ENCODE data around the gene EXD3. TPM values are rescaled to one million over a fixed set of nuclear protein-coding genes. Genes with fewer than 3 reads are reported as not detected.

Gene EXD3
- total and polyA plus RNA-seq, 9 of the 15 experiments (the other 6 are each of a cell fraction or from before 2014, with no cell fraction given), result 0.29 to 12.5 (median 3.9) TPM

GRCh38 chr9:137268538-137269201 is 154.3 kb downstream of the EXD3 start (continued):
- TF ChIP-seq MNT (conservative IDR thresholded peaks at IDR 0.05) (peak; percentile 14 to 66; a peak in 2 of 4 replicates), CBX2 (IDR thresholded peaks at IDR 0.05; ENCODE audit: insufficient read depth, low read length, poor library complexity, severe bottlenecking) (no peak), KLF13 (tag; IDR thresholded peaks at IDR 0.05; ENCODE audit: borderline replicate concordance, low read depth) (no peak), PKNOX1 (IDR thresholded peaks at IDR 0.05) (peak; percentile 88), SREBF2 (CRISPR knock-in tag; IDR thresholded peaks at IDR 0.05) (no peak), MCM3 (IDR thresholded peaks at IDR 0.05) (no peak), MTA3 (IDR thresholded peaks at IDR 0.05; ENCODE audit: borderline replicate concordance) (peak; percentile 50; the same call in 1 of the 2 replicates), AFF1 (IDR thresholded peaks at IDR 0.05; ENCODE audit: low read depth in 1 of 2, partially characterized antibody in 2 of 2) (no peak), ZNF780A (CRISPR knock-in tag; IDR thresholded peaks at IDR 0.05) (no peak), HLTF (IDR thresholded peaks at IDR 0.05) (peak; percentile 98), ZNF583 (CRISPR knock-in tag; IDR thresholded peaks at IDR 0.05) (no peak), ZNF707 (CRISPR knock-in tag; conservative IDR thresholded peaks at IDR 0.05) (no peak), TRIM28 (IDR thresholded peaks at IDR 0.05) (no peak; the same call in 1 of the 2 replicates), VEZF1 (CRISPR knock-in tag; IDR thresholded peaks at IDR 0.05) (no peak), ETV5 (CRISPR knock-in tag; IDR thresholded peaks at IDR 0.05; ENCODE audit: low read depth) (no peak; the same call in 1 of the 2 replicates)
- TF ChIP-seq, protein P1, sequence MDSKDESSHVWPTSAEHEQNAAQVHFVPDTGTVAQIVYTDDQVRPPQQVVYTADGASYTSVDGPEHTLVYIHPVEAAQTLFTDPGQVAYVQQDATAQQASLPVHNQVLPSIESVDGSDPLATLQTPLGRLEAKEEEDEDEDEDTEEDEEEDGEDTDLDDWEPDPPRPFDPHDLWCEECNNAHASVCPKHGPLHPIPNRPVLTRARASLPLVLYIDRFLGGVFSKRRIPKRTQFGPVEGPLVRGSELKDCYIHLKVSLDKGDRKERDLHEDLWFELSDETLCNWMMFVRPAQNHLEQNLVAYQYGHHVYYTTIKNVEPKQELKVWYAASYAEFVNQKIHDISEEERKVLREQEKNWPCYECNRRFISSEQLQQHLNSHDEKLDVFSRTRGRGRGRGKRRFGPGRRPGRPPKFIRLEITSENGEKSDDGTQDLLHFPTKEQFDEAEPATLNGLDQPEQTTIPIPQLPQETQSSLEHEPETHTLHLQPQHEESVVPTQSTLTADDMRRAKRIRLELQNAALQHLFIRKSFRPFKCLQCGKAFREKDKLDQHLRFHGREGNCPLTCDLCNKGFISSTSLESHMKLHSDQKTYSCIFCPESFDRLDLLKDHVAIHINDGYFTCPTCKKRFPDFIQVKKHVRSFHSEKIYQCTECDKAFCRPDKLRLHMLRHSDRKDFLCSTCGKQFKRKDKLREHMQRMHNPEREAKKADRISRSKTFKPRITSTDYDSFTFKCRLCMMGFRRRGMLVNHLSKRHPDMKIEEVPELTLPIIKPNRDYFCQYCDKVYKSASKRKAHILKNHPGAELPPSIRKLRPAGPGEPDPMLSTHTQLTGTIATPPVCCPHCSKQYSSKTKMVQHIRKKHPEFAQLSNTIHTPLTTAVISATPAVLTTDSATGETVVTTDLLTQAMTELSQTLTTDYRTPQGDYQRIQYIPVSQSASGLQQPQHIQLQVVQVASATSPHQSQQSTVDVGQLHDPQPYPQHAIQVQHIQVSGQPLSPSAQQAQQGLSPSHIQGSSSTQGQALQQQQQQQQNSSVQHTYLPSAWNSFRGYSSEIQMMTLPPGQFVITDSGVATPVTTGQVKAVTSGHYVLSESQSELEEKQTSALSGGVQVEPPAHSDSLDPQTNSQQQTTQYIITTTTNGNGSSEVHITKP (IDR thresholded peaks at IDR 0.05; ENCODE audit: partially characterized antibody), result no peak
